OCI-LY7 (cell line): ENCODE results near the gene UNKL. TPM values are rescaled to one million over a fixed set of nuclear protein-coding genes. Genes with fewer than 3 reads are reported as not detected.

Experiments
- BruUV-seq: library from RNA; stranded (reverse); fragments of 400-500 nt; replicated peaks from 2 replicates; lab custom pipeline; 2021; lab: Mats Ljungman, UMichigan
- CTCF ChIA-PET: fragments of 300-600 bp; sonication (Branson Sonifier 250); formaldehyde crosslinking; loops from one replicate; lab custom pipeline; 2022; ENCODE audit warnings: antibody characterized with exemption; ENCODE audit not compliant: unreplicated experiment; lab: Charles Lee
- POLR2A ChIA-PET: fragments of 300-600 bp; sonication (Branson Sonifier 250); formaldehyde crosslinking; loops from one replicate; lab custom pipeline; 2022; ENCODE audit warnings: antibody characterized with exemption; lab: Charles Lee
- DNase-seq: peaks from one replicate; pipeline ENCODE4 v3.0.0-alpha.2; 2015; ENCODE audit warnings: low spot score
- H2AFZ ChIP-seq: fragments of 200-600 bp; sonication (generic), shearing (Covaris generic); 2 replicates; pipeline ENCODE4 v1.6.1; 2014; ENCODE audit warnings: mild to moderate bottlenecking, antibody characterized with exemption, low read length, moderate library complexity
- H3K27ac ChIP-seq: fragments of 200-600 bp; sonication (generic); 2 replicates; pipeline ENCODE4 v1.5.1; 2014; ENCODE audit warnings: mixed run types, low read depth, mild to moderate bottlenecking, moderate library complexity, low read length, inconsistent platforms; ENCODE audit not compliant: poor library complexity, severe bottlenecking
- H3K36me3 ChIP-seq: fragments of 200-600 bp; sonication (generic); 2 replicates; pipeline ENCODE4 v1.6.1; 2014; ENCODE audit warnings: mild to moderate bottlenecking, antibody characterized with exemption, low read length, moderate library complexity, mixed read lengths; ENCODE audit not compliant: insufficient read depth
- H3K4me1 ChIP-seq: fragments of 200-600 bp; sonication (generic); 2 replicates; pipeline ENCODE4 v1.5.1; 2014; ENCODE audit warnings: mild to moderate bottlenecking, low read length; ENCODE audit not compliant: insufficient read depth, poor library complexity, severe bottlenecking
- H3K4me2 ChIP-seq: fragments of 200-600 bp; sonication (generic); 2 replicates; pipeline ENCODE4 v1.6.1; 2014; ENCODE audit warnings: mild to moderate bottlenecking, low read length
- H3K4me3 ChIP-seq: fragments of 200-600 bp; sonication (generic); 2 replicates; pipeline ENCODE4 v1.5.1; 2014; ENCODE audit warnings: mild to moderate bottlenecking, low read depth, low read length; ENCODE audit not compliant: poor library complexity, severe bottlenecking
- H3K79me2 ChIP-seq: fragments of 200-600 bp; sonication (generic); 2 replicates; pipeline ENCODE4 v1.6.1; 2016; ENCODE audit warnings: low read depth, mild to moderate bottlenecking, low read length, moderate library complexity, mixed read lengths; ENCODE audit not compliant: insufficient read depth
- H3K9me2 ChIP-seq: fragments of 200-600 bp; sonication (generic); 2 replicates; pipeline ENCODE4 v1.6.1; 2016; ENCODE audit warnings: mild to moderate bottlenecking, low read length, mixed read lengths; ENCODE audit not compliant: insufficient read depth
- H3K9me3 ChIP-seq: fragments of 200-600 bp; sonication (generic); 2 replicates; pipeline ENCODE4 v1.6.1; 2014; ENCODE audit warnings: mild to moderate bottlenecking, mixed run types, low read length, mixed read lengths
- H4K20me1 ChIP-seq: fragments of 200-600 bp; sonication (generic); 2 replicates; pipeline ENCODE4 v1.6.1; 2014; ENCODE audit warnings: mild to moderate bottlenecking, antibody characterized with exemption, low read length, moderate library complexity, mixed read lengths; ENCODE audit not compliant: insufficient read depth
- CTCF ChIP-seq: fragments of 200-600 bp; sonication (generic); conservative IDR thresholded peaks from 2 replicates; pipeline ENCODE4 v1.5.1; 2014; ENCODE audit warnings: mild to moderate bottlenecking, antibody characterized with exemption, low read length, moderate library complexity, mixed read lengths
- EZH2phosphoT487 ChIP-seq: fragments of 200-600 bp; sonication (generic); IDR thresholded peaks from 2 replicates; pipeline ENCODE4 v1.6.1; 2018; ENCODE audit warnings: low read depth, borderline replicate concordance, mild to moderate bottlenecking, mixed run types, antibody characterized with exemption, low read length, moderate library complexity, mixed read lengths
- intact Hi-C: fragments of 100-400 bp; cut with micrococcal nuclease; formaldehyde crosslinking; loops from one replicate; pipeline ENCODE4 v1.10.0; 2022; ENCODE audit not compliant: unreplicated experiment
- total RNA-seq, 2 experiments: library from RNA; depleted of rRNA in 1 of 2; stranded (reverse); fragments of >200 nt in 1 of 2; shearing (Covaris generic) in 1 of 2; gene quantifications; 2 replicates each; pipeline ENCODE4 v1.2.3, GENCODE V29; 2014 to 2022

The UNKL gene
- total RNA-seq, 2 experiments from 2014 or later = 31.0 to 33.7 TPM

- Histone ChIP-seq H3K79me2 (no peaks in the 10 kb centered on the region), H3K9me3 (no peaks in the 10 kb centered on the region), H2AFZ (no peak overlapping the region), H3K4me1 (no peaks in the 10 kb centered on the region), H3K27ac (no peak overlapping the region), H3K36me3 (peaks cover 55% of the 10 kb centered on the region), H3K4me3 (no peak overlapping the region), H3K4me2 (no peak overlapping the region), H4K20me1 (no peaks in the 10 kb centered on the region), H3K9me2 (no peaks in the 10 kb centered on the region)
- ChIA-PET POLR2A (interaction anchor here (0.6 kb wide), 1 partner anchor 440 kb away, joined by 3 read pairs; no protein-coding TSS in a partner anchor), CTCF (no interaction called here)
- BruUV-seq = no TSS peak
- intact Hi-C loops = loop anchor here (5.0 kb wide), 1 partner anchor 49 kb away; the partner anchor contains the start of gene UNKL
- peak; percentile 63 for DNase-seq
- TF ChIP-seq CTCF (peak; percentile 88), EZH2phosphoT487 (no peak)
Observed at GRCh38 chr16:1363501-1364041, 50.9 kb downstream of the UNKL start.

GRCh38 chr16:1362807-1363206 is 51.7 kb downstream of the UNKL start:
- CTCF ChIA-PET = interaction anchor here (0.5 kb wide), 1 partner anchor 47 kb away, joined by 3 read pairs; no protein-coding TSS in a partner anchor
- no peak for TF ChIP-seq CTCF
- TF ChIP-seq EZH2phosphoT487 = no peak
- Histone ChIP-seq H3K27ac (no peak overlapping the region), H2AFZ (no peak overlapping the region), H3K9me3 (no peaks in the 10 kb centered on the region), H3K79me2 (no peaks in the 10 kb centered on the region), H4K20me1 (no peaks in the 10 kb centered on the region), H3K4me3 (no peak overlapping the region), H3K4me2 (no peak overlapping the region), H3K36me3 (peaks cover 55% of the 10 kb centered on the region), H3K9me2 (no peaks in the 10 kb centered on the region), H3K4me1 (no peaks in the 10 kb centered on the region)
- intact Hi-C loops = loop anchor here (5.0 kb wide), 1 partner anchor 49 kb away; the partner anchor contains the start of gene UNKL
- no peak for DNase-seq
- BruUV-seq = TSS peak; percentile 66
- POLR2A ChIA-PET = interaction anchor here (0.6 kb wide), 1 partner anchor 16 kb away, joined by 5 read pairs; no protein-coding TSS in a partner anchor

- H3K9me3 ChIP-seq = no peaks in the 10 kb centered on the region
- no peak for TF ChIP-seq EZH2phosphoT487
- TF ChIP-seq CTCF = no peak
- no peak for DNase-seq
- H3K9me2 ChIP-seq = no peaks in the 10 kb centered on the region
- no peaks in the 10 kb centered on the region for H3K4me1 ChIP-seq
- H3K27ac ChIP-seq = no peak overlapping the region
- CTCF ChIA-PET = no interaction called here
- no peak overlapping the region for H2AFZ ChIP-seq
- no peak overlapping the region for H3K4me3 ChIP-seq
- peaks cover 55% of the 10 kb centered on the region for H3K36me3 ChIP-seq
- POLR2A ChIA-PET = no interaction called here
- H3K79me2 ChIP-seq = no peaks in the 10 kb centered on the region
- no TSS peak for BruUV-seq
- H3K4me2 ChIP-seq = no peak overlapping the region
- H4K20me1 ChIP-seq = no peaks in the 10 kb centered on the region
- intact Hi-C loops = loop anchor here (5.0 kb wide), 1 partner anchor 50 kb away; the partner anchor contains the start of gene UNKL
Observed at GRCh38 chr16:1361685-1362360, 52.7 kb downstream of the UNKL start.
